ENCODE measurements around the gene TSPAN10. TPM values are rescaled to one million over a fixed set of nuclear protein-coding genes. Genes with fewer than 3 reads are reported as not detected.

Gene TSPAN10
- polyA plus RNA-seq, 12 donors = 0.63 to 1.5 (median 1.0) TPM; not detected in 2

- DNase-seq = no peak
These were observed 49.6 kb downstream of the TSPAN10 start for GRCh38 chr17:81686614-81687013.

GRCh38 chr17:81687770-81688541 is 51.0 kb downstream of the TSPAN10 start:
- DNase-seq = no peak

GRCh38 chr17:81688616-81689015 is 51.6 kb downstream of the TSPAN10 start:
- no peak for DNase-seq

GRCh38 chr17:81690066-81690465 is 53.1 kb downstream of the TSPAN10 start:
- DNase-seq = no peak

- DNase-seq = no peak
These were observed 53.6 kb downstream of the TSPAN10 start for GRCh38 chr17:81690549-81690948.

GRCh38 chr17:81691196-81691595 is 54.2 kb downstream of the TSPAN10 start:
- no peak for DNase-seq

GRCh38 chr17:81691608-81692007 is 54.6 kb downstream of the TSPAN10 start:
- no peak for DNase-seq

GRCh38 chr17:81693509-81694210 is 56.7 kb downstream of the TSPAN10 start:
- no peak for DNase-seq

- no peak for DNase-seq
These were observed 57.8 kb downstream of the TSPAN10 start for GRCh38 chr17:81694810-81695209.

- DNase-seq = no peak
These were observed 58.2 kb downstream of the TSPAN10 start for GRCh38 chr17:81695211-81695610.

- DNase-seq = no peak
These were observed 58.8 kb downstream of the TSPAN10 start for GRCh38 chr17:81695801-81696200.

- DNase-seq = no peak
These were observed 59.4 kb downstream of the TSPAN10 start for GRCh38 chr17:81696218-81696941.

GRCh38 chr17:81697261-81698044 is 60.5 kb downstream of the TSPAN10 start:
- DNase-seq = no peak

Other genes starting within 250 kb of the TSPAN10 start
- 10 to 100 TPM in 6 of 12 donors, 1 to 10 TPM in 5, not detected in 1; 7.5 to 23.4 (median 10.8) TPM for gene BAHCC1, start 241.7 kb upstream of the TSPAN10 start, polyA plus RNA-seq (ENCODE audit: insufficient read length in 12 of 12)
- 1,000 to 10,000 TPM in 9 of 12 donors, 100 to 1,000 TPM in 3; 527 to 2,520 (median 1,086) TPM for gene ACTG1, start 124.4 kb upstream of the TSPAN10 start, polyA plus RNA-seq (ENCODE audit: insufficient read length in 12 of 12)
- 1 to 10 TPM in 10 of 12 donors, not detected in 2; 1.5 to 3.5 (median 2.4) TPM for gene FSCN2, start 108.8 kb upstream of the TSPAN10 start, polyA plus RNA-seq (ENCODE audit: insufficient read length in 12 of 12)
- gene FAAP100, start 84.8 kb upstream of the TSPAN10 start, polyA plus RNA-seq (ENCODE audit: insufficient read length in 12 of 12) = 10 to 100 TPM in 11 of 12 donors, not detected in 1; 14.0 to 54.1 (median 18.0) TPM
- gene NPLOC4, start 84 bp upstream of the TSPAN10 start, polyA plus RNA-seq (ENCODE audit: insufficient read length in 12 of 12) = 10 to 100 TPM in 11 of 12 donors, not detected in 1; 48.7 to 63.7 (median 58.9) TPM
- gene PDE6G, start 19.3 kb downstream of the TSPAN10 start, polyA plus RNA-seq (ENCODE audit: insufficient read length in 12 of 12) = 1 to 10 TPM in 10 of 12 donors, not detected in 2; 1.4 to 7.6 (median 3.1) TPM
- 10 to 100 TPM in 3 of 12 donors, 1 to 10 TPM in 8, not detected in 1; 7.0 to 18.7 (median 8.1) TPM for gene OXLD1, start 29.4 kb downstream of the TSPAN10 start, polyA plus RNA-seq (ENCODE audit: insufficient read length in 12 of 12)
- gene CCDC137, start 29.5 kb downstream of the TSPAN10 start, polyA plus RNA-seq (ENCODE audit: insufficient read length in 12 of 12) = 10 to 100 TPM in 10 of 12 donors, 1 to 10 TPM in 1, not detected in 1; 9.3 to 23.9 (median 12.6) TPM
- 10 to 100 TPM in 11 of 12 donors, not detected in 1; 21.2 to 39.2 (median 30.1) TPM for gene ARL16, start 46.6 kb downstream of the TSPAN10 start, polyA plus RNA-seq (ENCODE audit: insufficient read length in 12 of 12)
- gene HGS, start 46.8 kb downstream of the TSPAN10 start, polyA plus RNA-seq (ENCODE audit: insufficient read length in 12 of 12) = 10 to 100 TPM in 11 of 12 donors, not detected in 1; 43.4 to 93.4 (median 50.8) TPM
- gene MRPL12, start 66.2 kb downstream of the TSPAN10 start, polyA plus RNA-seq (ENCODE audit: insufficient read length in 12 of 12) = 100 to 1,000 TPM in 1 of 12 donors, 10 to 100 TPM in 10, not detected in 1; 28.6 to 123 (median 48.1) TPM
- gene SLC25A10, start 75.1 kb downstream of the TSPAN10 start, polyA plus RNA-seq (ENCODE audit: insufficient read length in 12 of 12) = 10 to 100 TPM in 1 of 12 donors, 1 to 10 TPM in 10, not detected in 1; 1.2 to 22.7 (median 2.9) TPM
- under 1 TPM in 4 of 12 donors, not detected in 8; 0.18 to 0.33 (median 0.22) TPM for gene GCGR, start 167.0 kb downstream of the TSPAN10 start, polyA plus RNA-seq (ENCODE audit: insufficient read length in 12 of 12)
- gene MCRIP1, start 196.1 kb downstream of the TSPAN10 start, polyA plus RNA-seq (ENCODE audit: insufficient read length in 12 of 12) = 100 to 1,000 TPM in 3 of 12 donors, 10 to 100 TPM in 8, not detected in 1; 73.5 to 264 (median 95.5) TPM
- 10 to 100 TPM in 11 of 12 donors, not detected in 1; 10.9 to 61.9 (median 26.1) TPM for gene PPP1R27, start 197.9 kb downstream of the TSPAN10 start, polyA plus RNA-seq (ENCODE audit: insufficient read length in 12 of 12)
- gene P4HB, start 223.3 kb downstream of the TSPAN10 start, polyA plus RNA-seq (ENCODE audit: insufficient read length in 12 of 12) = 100 to 1,000 TPM in 11 of 12 donors, not detected in 1; 346 to 655 (median 404) TPM
- gene ARHGDIA, start 234.1 kb downstream of the TSPAN10 start, polyA plus RNA-seq (ENCODE audit: insufficient read length in 12 of 12) = 100 to 1,000 TPM in 11 of 12 donors, not detected in 1; 114 to 310 (median 158) TPM

All from muscle of arm (tissue), 12 donors.